COLO829 (cell line): Measurements from ENCODE around the gene IGSF3.

Experiments used
- DNase-seq: peaks from one replicate; pipeline ENCODE4 v3.0.0; 2012; ENCODE audit warnings: low spot score

The IGSF3 gene

DNA sequence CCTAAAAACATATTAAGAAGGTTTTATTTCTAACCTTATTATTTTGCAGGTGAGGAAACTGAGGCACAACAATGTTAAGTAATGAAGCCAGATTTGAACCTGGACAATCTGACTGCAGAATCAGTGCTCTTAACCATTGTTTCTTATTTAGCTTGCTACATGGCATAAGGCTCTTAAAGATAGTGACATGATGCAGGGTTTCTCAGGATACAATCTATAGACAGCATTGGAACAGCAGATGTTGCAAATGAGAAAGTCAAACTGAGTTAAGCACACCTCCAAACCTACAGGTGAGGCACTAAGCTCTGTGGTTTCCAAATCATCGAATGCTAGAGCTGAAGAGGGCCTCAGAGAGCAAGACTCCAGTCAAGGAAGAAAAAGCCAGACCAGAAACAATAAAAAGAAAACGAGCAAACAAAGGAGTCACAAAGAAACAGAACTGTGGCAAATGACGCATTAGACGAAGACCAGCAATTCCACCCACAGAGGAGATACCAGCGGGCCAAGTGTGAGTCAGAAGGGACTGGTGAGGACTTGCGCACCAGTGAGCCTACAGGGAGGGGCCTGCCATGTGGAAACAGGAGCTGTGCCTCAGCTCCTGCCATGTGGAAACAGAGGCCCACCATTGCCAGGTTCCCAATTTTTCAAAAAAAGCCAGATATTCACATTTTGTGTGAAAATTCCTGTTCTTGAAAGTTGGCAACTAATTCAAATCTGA, 111.1 kb downstream of the IGSF3 start:
- no peak for DNase-seq

DNA sequence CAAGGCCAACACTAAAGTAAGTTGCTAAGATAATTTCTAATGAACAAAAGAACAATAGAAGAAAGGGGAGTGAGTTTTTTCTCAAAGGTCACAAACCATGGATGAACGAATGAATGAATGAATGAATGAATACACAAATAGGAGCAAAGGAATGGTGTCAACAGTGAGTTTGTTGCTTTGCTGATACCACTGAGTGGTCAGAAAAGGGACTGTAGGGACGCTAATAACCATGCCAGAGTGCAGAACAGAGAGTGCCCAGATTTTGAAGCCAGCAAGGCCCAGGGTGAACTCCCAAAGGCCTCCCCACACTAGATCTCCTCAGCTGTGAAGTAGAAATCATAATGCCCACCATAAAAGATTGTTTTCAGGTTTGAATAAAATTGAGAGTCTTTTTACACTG, 112.6 kb downstream of the IGSF3 start:
- no peak for DNase-seq

DNA sequence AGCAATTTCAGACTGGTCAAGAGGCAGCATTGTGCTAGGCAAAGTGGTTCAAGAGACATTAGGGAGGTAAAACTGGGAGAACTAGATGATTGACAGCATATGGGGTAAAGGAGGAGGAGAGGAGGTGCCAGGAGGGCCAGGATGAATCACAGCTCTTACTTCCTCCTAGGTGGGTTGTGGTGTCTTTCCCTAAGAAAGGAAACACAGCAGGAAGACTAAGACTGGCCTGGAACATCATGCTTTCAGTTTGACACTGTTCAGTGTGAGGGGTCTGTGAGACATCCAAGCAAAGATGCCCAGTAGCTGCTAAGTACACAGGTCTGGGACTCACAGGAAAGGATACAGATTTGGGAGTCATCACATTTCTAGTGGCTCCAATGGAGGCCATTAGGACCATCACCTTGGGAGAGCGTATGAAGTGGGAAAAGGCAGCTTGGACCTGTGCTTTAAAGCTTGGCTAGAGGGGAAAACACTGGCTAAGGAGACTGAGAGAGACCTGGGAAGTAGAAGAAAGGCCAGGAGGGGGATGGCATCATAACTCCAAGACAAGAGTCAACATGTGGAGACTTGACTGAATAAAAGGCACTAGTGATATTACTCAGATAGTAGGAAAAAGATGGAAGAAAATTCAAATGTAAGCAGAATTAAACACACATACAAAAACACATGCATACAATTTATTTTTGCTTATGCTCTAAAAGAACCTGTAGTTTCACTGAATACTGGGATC, 114.0 kb downstream of the IGSF3 start:
- no peak for DNase-seq

DNA sequence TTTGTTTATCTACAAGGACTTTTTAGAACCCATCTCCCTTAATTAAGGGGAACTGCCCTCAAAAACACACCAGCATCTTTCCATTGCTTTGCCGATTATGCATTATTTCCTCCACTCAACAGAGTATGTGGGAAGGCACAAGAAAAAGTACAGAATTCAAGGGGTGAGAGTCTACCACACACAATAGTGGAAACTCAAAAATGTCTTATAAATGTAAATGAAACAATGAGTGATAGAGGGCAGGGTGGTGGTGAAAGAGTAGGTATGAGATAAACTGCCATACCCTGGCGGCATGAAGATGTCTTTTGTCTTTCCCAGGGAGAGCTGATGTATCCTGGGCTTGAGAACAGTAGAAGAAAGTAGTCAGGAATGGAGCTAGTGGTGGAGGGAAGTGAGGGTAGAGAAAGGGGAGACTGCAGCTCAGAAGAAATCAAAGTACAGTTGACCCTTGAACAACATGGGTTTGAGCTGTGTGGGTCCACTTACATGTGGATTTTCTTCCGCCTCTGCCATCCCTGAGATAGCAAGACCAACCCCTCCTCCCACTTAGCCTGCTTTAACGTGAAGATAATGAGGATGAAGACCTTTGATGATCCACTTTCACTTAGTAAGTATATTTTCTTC, 121.1 kb downstream of the IGSF3 start:
- no peak for DNase-seq

- DNase-seq = no peak
These were observed 122.2 kb downstream of the IGSF3 start for GRCh38 chr1:116545359-116545705.

DNA sequence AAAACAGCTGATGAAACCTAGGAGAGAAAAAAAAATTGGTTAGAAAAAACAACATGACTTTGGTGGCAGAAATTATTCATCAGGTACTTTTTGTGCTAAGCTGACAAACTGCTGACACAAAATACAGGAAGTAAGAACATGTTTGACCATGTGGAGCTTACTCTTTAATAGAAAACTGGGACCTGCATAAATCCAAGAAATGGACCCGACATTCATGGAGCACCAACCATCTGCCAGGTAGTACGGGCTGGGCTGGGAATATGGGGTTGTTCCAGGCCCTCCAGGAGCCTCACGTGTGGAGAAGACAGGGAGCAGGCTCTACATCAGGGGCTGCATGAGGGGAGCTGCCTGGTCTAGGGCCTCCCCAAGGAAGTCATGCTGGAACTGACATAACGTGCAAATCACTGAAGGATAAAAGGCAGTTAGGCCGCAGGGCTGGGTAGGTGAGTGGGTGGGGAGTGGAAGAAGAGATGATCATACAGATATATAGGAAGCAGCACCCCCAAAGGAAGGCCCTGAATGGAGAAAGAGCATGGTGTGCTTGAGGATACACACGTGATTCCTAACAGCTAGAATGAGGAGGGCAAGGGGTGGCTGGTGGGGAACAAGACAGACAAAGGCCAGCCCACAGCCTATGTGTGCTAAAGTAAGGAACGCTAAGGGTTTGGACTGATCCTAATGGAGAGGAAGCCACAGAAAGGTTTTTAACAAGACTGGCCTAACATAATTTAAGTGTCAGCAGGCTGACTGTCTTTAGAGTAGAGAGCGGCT, 122.8 kb downstream of the IGSF3 start:
- DNase-seq = no peak

- DNase-seq = no peak
These were observed 127.4 kb downstream of the IGSF3 start for GRCh38 chr1:116540088-116540487.

DNA sequence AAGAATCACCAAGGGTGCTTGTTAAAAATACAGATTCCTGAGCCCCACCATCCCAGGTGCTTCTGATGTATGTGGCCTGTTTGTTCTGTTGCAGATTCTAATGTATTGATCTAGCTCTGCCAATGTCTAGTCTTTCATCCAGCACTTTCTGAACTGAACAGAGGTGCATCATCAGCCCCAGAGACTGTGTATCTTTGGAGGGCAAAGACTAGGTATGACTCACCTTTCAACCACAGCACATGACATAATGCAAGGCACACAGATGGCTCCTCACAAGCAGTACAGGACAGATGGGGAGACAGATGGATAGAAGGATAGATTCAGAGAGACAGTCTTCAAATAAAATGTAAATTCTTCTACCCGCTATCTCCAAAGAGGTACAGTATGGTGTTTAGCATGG, 129.0 kb downstream of the IGSF3 start:
- DNase-seq = no peak

DNA sequence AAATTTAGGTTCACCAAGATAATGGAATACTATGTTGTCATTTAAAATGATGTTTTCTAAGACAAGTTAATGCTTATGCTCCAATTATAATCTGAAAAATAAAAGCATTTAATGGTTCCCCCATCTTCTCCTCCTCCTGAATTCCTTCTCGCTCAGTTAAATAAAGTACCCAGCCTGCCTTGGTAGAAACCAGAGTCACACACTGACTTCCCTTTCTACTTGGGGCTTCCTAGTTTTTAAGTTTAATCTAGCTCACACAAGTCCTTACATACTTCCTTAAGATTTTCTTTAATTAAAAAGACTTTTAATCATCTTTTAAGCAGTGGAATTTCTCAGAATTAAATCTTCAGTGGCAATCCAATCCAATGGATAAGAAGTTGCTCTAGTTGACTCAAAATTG, 129.6 kb downstream of the IGSF3 start:
- no peak for DNase-seq

- DNase-seq = peak; percentile 32
These were observed 130.3 kb downstream of the IGSF3 start for GRCh38 chr1:116537040-116537831.

- no peak for DNase-seq
These were observed 133.4 kb downstream of the IGSF3 start for GRCh38 chr1:116534014-116534739.

DNA sequence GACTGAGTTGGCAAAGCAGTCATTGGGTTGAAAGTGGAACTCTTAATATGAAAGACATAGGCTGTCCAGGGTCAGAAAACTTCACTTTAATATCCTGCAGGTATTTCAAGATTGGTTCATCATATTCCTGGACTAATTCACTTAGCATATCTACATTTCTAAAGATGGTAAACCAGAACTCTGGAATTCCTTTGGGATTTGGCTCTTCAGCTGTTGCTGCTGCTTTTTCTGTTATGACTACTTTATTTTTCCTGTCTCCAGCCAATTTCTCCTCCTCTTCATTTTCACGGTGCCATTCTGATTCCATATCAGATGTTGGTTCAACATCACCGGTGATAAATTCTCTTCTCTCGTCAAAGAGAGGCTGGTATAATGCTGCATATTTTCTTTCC, 134.1 kb downstream of the IGSF3 start:
- DNase-seq = no peak

GRCh38 chr1:116532671-116533428, 134.7 kb downstream of the IGSF3 start:
- no peak for DNase-seq

DNA sequence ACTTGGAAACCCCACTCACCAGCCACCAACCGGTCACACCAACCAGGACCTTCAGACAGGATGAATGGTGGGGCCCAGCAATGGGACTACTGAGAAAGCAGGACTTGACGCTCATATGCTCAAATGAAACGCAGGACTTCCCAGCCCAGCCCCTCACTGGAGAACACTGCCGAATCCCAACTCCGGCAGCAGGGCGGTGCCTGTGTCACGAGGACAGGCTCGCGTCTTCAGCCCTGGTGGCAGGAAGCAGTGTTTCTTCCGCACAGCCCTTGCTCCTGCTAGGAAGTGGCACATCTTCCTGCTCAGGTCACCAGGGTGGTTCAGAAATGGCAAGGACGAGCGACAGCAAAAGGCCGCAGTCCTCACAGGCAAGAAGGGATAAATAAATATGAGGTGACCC, 135.6 kb downstream of the IGSF3 start:
- no peak for DNase-seq

GRCh38 chr1:116529681-116530080, 137.9 kb downstream of the IGSF3 start:
- no peak for DNase-seq

DNA sequence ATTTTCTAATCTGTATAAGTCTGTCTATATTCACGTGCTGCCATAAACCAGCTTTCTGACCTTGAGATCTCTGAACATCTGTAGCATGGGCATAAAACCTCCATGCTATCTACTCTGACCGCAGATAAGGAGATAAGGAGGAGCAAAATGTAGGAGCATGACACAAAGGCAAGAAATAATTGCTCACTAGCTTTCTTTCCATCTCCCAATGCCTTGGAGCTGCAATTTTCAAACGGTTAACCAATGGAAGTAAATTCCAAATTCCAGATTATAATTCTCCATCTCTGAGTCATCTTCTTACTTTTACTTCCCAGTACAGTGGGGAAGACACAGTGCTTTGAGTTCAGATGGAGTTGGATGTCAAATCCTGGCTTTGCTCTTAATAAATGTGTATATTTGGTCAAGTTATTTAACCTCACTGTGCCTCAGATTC, 138.3 kb downstream of the IGSF3 start:
- no peak for DNase-seq

DNA sequence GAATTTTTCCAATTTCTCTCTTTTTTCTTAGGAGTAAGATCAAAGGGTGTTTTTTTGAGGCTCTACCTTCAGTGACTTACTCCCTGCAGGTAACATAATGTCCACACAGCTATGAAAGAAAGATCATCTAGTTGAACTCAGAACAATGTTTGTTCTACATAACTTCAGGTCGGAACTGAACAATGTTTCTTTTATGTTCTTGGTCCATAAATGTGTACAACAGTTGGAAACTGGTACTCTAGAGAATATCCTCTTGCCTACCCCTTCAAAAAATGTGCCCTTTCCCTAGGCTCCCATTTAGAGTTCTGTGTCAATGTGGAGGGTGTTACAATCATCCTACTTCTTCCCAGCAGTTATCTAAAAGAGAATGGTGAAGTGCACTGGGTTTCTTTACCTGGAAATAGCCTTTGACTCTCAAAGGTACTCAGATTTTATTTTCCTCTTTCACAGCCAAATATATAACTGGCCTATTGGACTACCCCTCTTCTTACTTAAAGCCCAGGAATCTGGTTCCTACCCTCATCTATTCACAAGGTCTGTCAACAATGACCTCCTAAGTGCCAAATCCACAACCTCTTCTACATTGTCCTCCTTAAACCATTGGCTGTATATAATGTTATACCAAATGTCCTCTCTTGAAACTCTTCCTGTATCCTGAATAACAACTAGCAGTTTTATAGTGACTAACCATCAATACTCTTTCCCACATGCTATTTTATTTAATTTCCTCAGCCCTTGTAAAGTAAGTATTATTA, 139.0 kb downstream of the IGSF3 start:
- DNase-seq = no peak

GRCh38 chr1:116525440-116525839, 142.1 kb downstream of the IGSF3 start:
- DNase-seq = no peak
